HG02610 (cell line): Measurements from ENCODE around the gene ECHDC3.

Experiments
- ATAC-seq: cut with Tn5 transposase; IDR thresholded peaks from one replicate; pipeline ENCODE4 v1.9.1; 2021; ENCODE audit warnings: mild to moderate bottlenecking, moderate library complexity; ENCODE audit not compliant: unreplicated experiment

Gene ECHDC3

DNA sequence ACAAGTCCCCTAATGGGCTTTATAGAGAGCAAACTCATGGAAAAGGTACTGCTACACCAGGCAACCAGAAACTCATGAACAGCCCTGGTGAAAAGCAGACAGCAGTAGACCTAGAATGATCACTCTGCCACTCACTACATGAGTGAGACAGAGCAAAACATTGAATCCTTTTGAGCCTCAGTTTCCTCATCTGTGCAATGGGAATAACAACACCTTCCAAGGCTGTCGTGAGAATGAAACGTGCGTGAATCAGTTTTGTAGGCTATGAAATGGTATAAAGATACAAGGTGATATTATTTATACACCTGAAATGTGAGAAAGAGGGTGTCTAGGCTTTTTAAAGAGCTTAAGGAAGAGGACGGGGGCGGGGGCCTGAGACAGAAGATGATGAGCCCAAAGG, 66.6 kb downstream of the ECHDC3 start:
- ATAC-seq, result no peak

DNA sequence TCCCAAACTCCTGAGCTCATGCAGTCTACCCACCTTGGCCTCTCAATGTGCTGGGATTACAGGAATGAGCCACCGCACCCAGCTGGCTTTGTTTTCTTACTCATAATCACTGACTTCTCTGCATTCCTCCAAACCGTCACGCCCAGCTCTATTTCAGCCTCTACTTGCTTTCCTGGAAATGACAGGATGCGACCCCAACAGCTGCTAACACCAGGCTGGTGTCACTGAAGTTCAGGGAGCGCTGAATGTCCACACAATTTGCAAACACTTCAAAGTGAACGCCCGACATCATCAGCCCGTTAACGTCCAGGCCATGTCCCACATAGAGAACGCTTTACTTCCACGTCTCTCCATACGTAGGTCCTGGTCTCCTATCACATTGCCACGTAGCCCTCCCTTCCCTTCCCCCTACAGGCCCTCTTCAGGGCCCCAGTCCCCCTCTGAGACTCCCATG, 68.2 kb downstream of the ECHDC3 start:
- no peak for ATAC-seq

DNA sequence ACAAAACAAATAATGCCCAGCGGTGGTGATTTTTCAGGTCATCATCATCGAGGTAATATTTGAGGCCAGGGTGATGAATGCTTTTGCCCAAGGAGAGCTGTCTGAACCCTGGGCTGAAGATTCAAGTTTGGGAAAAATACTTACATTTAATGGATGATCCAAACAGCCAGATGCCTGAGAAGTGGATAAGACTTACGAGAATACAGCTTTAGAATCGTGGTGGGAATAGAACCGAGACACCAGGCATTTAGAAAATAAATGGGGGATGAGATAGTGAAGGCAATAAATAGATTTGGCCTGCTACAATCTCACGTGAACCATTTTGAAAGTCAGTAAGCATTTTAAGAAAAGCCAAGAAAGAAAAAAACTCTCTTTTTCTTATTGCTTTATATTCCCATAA, 68.8 kb downstream of the ECHDC3 start:
- ATAC-seq, result no peak

DNA sequence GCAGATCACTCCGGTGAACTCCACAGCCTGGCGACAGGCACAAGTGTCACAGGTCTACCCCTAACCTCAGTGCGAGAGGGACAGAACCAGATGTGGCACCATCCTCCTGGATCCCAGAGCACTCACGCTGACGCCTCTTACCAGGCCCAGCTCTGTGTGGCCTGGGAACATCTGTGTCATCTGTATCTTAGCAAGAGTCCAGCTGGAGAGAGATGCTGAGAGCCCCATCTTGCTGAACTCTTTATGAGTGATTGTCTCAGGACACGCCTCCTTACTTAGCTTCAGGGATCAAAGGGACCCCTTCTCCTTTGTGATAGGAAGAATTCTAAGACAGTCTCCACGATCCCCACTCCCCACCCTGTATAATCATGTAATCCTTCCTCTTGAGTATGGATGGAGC, 71.0 kb downstream of the ECHDC3 start:
- no peak for ATAC-seq
